GM23248 (cell line): Measurements from ENCODE around the gene UBE2C.

Experiments
- EZH2 ChIP-seq: fragments of 200-600 bp; sonication (generic); IDR thresholded peaks from 2 replicates; pipeline ENCODE4 v1.6.1; 2018; ENCODE audit warnings: antibody characterized with exemption, mild to moderate bottlenecking; ENCODE audit not compliant: insufficient read depth, poor library complexity, severe bottlenecking
- EZH2phosphoT487 ChIP-seq: fragments of 200-600 bp; sonication (generic); IDR thresholded peaks from 2 replicates; pipeline ENCODE4 v1.6.1; 2018; ENCODE audit warnings: antibody characterized with exemption, moderate library complexity, mild to moderate bottlenecking, low read depth; ENCODE audit not compliant: insufficient read depth

GRCh38 chr20:45768479-45768878, 44.0 kb upstream of the UBE2C start:
- TF ChIP-seq EZH2phosphoT487, result no peak
- TF ChIP-seq EZH2, result no peak
